GM10847 (cell line): ENCODE measurements around the gene S100A12.

Experiments used
- POLR2A ChIP-seq: IDR thresholded peaks from 2 replicates; pipeline ENCODE4 v1.6.1; 2011; ENCODE audit not compliant: insufficient read length; ENCODE audit errors: extremely low read depth

Gene S100A12

DNA sequence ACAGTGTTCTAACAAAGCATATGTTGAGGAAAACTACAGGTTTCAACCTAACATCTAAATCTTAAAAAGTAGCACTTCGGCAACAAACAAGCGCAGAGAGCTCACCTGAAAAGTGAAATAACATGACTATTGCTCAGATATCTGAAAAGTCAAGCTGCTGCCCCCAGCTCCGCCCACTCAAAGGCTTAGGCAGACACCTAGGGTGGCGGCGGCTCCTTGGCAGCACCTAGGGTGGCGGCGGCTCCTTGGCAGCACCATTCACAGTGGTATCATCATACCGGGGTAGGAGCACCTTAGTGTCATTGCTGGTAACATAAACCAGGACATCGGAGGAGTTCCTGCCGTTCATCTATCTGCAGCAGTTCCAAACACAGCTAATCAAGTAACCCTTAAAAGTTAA lies 4.2 kb upstream of the S100A12 start:
- no peak for TF ChIP-seq POLR2A

DNA sequence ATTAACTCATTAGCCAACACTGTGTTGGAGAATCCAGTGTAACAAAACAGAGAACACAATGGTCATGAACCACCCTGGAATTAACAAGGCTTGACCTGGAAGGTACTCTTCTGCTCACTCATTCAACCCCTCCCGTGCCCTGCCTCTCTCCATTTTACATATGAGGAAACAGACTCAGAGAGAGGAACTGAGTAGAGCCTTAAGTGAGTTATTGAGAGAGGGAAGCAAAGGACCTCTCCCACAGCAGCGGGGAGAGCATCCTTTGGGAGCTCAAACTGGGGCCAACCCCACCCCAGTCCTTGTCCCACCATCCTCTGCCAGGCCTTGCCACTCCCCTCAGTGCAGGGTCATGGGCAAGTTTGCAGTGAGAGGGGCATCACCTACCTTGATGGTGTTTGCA lies 1.4 kb downstream of the S100A12 start:
- TF ChIP-seq POLR2A = no peak

DNA sequence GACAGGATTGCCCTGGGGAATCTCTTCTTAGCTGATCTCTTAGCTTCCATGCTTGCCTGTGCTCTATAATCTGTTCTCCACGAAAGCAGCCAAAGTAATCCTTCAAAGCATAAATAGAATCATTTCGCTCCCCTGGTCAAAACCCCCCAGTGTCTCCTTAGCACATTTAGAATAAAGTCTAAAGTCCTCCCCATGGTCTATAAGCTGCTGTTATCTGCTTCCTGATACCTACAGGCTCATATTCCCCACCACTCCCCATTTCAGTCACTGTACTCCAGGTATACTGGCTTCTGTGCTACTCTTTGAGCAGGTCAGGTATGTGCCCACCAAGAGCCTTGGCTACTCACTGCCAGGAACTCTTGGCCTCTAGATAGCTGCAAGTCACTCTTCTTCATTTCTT lies 2.9 kb downstream of the S100A12 start:
- no peak for TF ChIP-seq POLR2A

DNA sequence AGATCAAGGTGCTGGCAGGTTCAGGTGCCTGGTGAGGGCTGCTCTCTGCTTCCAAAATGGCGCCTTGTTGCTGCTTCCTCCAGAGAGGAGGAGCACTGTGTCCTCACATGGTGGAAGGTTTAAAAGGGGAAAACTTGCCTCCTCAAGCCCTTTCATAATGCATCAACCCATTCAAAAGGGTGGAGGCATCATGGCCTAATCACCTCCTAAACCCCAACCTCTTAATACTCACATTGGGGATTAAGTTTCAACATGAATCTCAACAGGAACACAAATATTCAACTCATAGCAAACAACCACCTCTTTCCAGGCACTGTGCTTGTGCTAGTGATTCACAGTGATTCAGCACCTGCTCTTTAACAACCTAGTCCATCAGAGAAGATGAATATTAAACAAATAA lies 4.2 kb downstream of the S100A12 start:
- no peak for TF ChIP-seq POLR2A

DNA sequence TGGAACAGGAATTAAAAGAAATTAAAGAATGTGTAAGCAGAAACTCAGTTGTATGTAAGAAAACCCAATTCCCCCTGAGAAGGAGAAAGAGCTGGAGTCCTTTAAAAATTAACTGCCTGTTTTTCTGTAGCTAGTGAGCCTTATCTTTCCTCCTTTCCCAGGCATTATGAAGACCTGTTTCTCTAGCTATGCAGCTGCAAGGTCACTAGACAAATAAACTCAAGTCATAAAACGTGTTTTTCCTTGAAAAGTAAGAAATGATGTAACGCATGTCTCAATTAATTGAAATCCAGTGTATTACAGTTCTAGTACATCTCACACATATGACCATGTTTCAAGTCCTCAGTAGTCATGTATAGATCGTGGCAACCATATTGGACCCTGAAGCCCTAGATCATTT lies 5.3 kb downstream of the S100A12 start:
- TF ChIP-seq POLR2A = no peak

DNA sequence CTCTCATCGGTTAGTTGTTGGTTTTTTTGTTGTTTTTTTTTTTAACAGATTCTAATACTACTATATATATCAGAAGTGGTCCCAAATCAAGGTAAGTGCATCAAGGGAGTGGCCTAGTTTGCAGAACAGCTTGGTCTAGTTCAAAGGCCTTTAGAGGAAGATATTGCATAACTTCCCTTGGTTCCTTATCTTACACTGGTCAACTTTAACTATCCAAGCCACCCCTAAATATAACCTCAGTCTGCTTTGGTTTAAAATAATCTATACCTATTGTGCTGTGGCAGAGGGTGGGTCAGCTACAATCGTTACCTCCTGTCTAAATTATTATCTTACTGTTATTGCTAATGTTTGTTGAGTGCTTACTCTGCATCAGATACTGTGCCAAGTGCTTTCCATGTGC lies 6.9 kb downstream of the S100A12 start:
- TF ChIP-seq POLR2A = no peak

DNA sequence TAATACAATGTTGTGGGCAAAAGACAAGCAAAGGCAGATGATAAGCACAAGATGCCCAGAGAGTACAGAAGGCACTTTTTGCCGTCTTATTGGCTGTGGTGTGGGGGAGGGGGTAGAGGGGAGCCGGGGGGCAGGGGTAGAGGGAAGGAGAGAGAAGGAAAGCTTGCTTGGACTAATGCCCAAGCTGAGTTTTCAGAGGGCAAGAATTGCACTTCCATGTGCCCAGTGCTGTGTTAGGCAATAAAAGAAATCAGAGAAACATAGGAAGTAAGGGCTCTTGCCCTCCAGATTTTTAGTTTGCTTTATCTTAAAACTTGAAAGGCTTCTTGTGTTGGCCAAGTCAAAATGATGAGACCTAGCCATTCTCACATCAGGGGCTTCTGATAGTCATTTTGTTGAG lies 8.3 kb downstream of the S100A12 start:
- no peak for TF ChIP-seq POLR2A

DNA sequence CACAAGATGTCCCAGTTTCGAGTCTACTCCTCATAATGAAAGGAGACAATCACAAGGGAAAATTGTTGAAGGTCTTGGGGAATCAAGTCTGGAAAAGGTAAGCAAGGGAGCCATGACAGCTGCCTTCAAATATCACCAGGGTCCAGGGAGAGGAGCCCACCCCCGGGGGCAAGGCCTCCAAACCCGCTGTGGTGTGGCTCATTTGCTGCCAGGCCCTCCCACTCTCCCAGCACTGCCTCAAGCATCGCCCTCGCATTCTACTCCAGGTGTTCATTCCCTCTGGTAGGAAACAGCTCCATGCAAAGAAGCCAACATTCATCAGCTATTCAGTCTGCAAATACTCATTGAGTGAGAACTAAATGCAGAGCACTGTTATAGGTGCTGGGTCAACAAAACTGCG lies 9.2 kb downstream of the S100A12 start:
- TF ChIP-seq POLR2A = no peak

DNA sequence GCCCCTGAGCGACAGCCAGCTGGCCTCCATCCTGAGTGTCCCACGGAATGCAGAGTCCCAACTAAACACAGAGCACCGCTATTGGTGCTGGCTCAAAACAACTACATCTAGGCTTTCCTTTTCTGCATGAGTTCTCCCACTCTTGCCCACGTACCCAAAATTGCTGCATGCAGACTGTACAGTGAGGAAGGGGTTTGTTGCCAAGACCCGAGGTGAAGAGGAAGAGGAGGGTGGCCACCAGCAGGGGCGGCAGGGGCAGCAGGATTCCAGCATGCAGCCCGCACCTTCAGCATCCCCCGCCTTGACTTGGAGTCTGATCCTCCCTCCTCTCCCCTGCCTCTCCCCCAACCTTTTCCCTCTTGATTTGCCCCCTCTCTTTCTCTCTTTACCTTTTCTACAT lies 9.7 kb downstream of the S100A12 start:
- TF ChIP-seq POLR2A = no peak

DNA sequence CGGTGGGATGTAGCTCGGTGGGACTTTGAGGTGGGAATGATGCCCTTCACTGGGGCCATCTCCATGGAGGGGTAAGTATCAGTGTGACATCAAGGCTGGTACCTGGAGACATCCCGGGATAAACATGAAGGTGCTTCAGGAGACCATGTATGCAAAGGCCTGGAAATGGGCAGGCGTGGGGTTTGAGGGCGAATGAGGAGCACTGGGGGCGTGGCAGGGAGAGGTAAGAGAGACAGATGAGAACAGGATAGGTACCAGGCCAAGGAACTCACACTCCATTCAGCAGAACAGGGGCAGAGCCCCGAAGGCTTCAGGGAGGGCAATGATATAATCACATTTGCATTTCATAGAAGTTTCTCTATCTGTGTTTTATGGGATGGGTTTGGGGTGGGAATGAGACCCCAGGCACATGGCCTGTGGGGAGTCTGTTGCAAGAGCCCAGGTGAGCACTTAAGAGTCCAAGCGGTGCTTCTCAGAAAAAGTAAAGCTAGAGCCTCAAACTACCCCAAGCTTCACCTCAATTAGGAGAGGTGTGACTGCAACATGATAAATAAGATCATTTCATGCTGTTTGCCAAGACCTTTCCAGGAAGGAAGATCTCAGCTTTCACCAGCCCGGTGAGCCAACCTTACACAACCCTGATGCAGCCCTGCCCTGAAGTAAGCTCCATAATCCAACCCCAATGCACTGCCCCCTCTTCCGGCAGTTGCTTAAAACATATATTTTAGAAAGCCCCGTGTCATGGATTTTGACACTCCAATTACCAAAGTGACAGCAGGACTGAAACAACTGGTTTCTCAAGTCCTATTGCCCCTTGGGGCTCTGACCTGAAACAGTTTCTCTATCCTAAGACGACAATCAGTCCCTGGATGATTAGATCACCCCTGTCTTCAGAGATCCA lies 10.4 kb downstream of the S100A12 start:
- no peak for TF ChIP-seq POLR2A

DNA sequence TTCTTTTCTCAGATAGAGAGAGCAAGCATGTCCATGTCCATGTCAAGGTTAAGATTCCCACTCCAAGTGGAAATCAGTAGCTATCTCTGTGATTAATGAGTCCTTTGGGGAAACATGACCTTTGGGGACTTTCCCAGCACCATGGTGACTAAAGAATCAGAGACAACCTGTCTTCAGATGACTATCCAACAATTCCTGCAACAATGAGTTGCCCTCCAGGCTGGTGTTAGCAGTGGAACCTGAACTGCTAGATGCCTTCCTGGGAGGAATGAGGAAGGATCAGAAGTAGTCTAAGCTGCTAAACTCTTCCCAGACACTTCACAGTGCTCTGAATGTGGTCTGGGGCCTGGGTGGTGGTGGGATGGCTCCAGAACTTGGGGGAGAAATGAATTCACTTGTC lies 11.3 kb downstream of the S100A12 start:
- no peak for TF ChIP-seq POLR2A

DNA sequence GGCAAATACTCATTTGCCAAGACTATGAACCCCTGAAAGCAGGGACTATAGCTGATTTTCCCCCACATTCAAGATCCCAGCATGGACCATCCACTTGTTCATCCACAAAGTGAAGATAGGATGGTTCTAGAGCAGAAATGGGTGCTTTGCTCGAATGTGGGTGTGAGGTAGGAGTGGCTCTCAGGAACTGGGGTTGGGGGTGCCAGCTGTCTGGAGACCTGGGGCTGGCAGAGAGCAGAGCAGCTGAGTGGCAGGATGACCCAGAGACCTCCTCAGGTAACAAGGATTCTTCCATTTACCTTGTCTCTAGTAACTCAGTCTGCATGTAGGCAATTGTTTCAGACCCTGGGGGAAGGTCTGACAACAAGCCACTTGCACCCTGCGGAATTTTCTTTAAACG lies 11.8 kb downstream of the S100A12 start:
- no peak for TF ChIP-seq POLR2A

DNA sequence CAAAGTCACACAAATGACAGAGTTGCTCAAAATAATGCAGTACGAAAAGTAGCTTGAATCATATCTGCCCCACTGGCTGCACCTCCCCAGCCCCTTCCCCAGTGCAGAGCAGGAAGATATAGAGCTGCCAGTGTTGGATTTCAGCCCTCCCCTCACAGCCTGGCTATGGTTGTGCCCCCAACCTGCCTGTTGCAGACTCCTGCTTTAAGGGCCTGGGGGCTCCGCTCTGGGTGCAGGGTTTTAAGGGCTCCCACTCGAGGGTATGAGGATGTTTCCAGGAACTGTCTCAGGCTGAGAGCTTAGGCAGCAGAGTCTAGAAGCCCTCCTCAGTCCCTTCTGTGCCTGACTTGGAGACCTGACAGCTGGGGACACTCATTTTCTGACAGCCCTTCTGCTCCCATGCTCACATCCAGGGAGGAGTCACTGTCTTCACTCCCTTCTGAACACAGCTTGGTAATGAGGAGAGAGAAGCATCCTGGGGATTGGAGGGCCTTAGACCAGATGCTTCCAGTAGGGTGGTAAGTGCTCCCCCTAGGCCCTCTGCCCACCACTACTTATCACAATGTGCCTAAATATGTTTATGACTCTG lies 13.1 kb downstream of the S100A12 start:
- no peak for TF ChIP-seq POLR2A

DNA sequence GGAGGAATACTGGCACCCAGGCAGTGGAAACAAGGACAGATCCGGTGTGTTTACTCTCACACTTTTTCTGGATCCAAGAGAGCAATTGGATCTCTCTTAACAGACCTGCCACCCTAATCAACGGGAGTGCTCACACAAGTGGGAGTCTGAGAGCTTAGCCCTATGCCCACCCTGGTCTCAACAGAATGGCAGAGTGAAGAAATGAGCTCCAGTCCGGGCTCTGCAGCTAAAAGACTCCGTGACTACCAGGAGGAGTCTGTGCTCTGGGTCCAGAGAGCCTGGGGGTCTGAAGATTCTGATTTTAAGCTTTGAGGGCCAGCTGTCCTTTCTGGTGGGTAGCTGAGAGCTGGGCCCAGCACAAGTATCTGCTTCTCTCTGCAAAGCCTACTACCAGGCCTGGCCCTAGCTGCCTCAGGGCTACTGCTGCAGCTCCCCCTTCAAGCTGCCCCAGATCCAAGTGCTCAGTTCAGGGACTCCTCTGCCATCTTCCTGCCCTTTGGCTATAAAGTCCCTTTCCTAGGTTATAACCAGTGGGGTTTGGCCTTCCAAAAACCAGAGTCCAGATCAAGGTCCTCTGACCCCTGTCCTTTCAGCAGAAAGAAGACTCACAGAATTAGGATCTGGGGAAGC lies 13.8 kb downstream of the S100A12 start:
- no peak for TF ChIP-seq POLR2A

DNA sequence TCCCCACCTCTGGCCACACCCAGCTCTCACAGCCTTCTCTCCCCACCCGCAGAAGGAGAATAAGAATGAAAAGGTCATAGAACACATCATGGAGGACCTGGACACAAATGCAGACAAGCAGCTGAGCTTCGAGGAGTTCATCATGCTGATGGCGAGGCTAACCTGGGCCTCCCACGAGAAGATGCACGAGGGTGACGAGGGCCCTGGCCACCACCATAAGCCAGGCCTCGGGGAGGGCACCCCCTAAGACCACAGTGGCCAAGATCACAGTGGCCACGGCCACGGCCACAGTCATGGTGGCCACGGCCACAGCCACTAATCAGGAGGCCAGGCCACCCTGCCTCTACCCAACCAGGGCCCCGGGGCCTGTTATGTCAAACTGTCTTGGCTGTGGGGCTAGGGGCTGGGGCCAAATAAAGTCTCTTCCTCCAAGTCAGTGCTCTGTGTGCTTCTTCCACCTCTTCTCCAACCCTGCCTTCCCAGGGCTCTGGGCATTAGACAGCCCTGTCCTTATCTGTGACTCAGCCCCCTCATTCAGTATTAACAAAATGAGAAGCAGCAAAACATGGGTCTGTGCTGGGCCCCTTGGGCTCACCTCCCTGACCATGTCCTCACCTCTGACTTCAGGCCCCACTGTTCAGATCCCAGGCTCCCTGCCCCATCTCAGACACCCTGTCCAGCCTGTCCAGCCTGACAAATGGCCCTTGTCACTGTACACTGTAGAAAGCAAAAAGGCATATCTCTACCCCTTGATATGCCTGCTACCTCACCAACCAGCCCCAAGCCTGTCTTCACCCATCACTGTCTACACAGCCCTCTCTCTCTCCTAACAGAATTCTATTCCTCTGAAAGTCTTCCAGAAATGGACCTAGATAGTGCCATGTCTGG lies 14.6 kb downstream of the S100A12 start:
- TF ChIP-seq POLR2A = no peak
